ENCODE data around the gene UBE2L3. TPM values are rescaled to one million over a fixed set of nuclear protein-coding genes. Genes with fewer than 3 reads are reported as not detected.

The UBE2L3 gene
- total and polyA plus RNA-seq, 2 of the 13 experiments (the other 11 are each of a cell fraction or from before 2014, with no cell fraction given) = 30.2 to 58.1 TPM

GRCh38 chr22:21626073-21626734 is 58.7 kb downstream of the UBE2L3 start (continued):
- TF ChIP-seq ZNF574 (CRISPR knock-in tag; IDR thresholded peaks at IDR 0.05) = no peak
- no peak for TF ChIP-seq NR3C1 (CRISPR knock-in tag; IDR thresholded peaks at IDR 0.05)
- TF ChIP-seq ZNF235 (CRISPR knock-in tag; IDR thresholded peaks at IDR 0.05; ENCODE audit: borderline replicate concordance) = no peak
- TF ChIP-seq MAF1 (CRISPR knock-in tag; IDR thresholded peaks at IDR 0.05; ENCODE audit: borderline replicate concordance) = no peak

- intact Hi-C loops (cut with micrococcal nuclease; ENCODE audit: unreplicated experiment) = no loop called here
- no peaks in the 10 kb centered on the region for H3K9me3 ChIP-seq (ENCODE audit: low read length)
- H3K27ac ChIP-seq (ENCODE audit: extremely low read length, insufficient read depth, low read length) = no peak overlapping the region
- no peaks in the 10 kb centered on the region for H3K27me3 ChIP-seq (ENCODE audit: control insufficient read depth in 1 of 2, insufficient read depth in 2 of 2, low read length in 2 of 2)
- peaks cover 2 to 35% of the 10 kb centered on the region in 2 experiments; a peak in 3 of 5 replicates for H3K36me3 ChIP-seq (replicated peaks in 1 of 2; ENCODE audit: control insufficient read depth in 1 of 2, insufficient read depth in 2 of 2, low read length in 2 of 2)
- in situ Hi-C loops (cut with HindIII; ENCODE audit: extremely low pct_ligation_motif_present, low pct_unique_long_range_greater_than_20kb) = no loop called here
- peaks cover 19% of the 10 kb centered on the region for H3K79me2 ChIP-seq (ENCODE audit: insufficient read depth, low read length)
- no peak for DNase-seq (ENCODE audit: low spot score)
- no peak for ATAC-seq
- H3K4me1 ChIP-seq (ENCODE audit: insufficient read depth, low read length) = peaks cover 21% of the 10 kb centered on the region
- no TSS peak for BruUV-seq (replicated peaks)
- no peak for FAIRE-seq
- ChIA-PET CTCF (ENCODE audit: low intra/inter-chr PET ratio, low total read pairs) (interaction anchor here (0.9 kb wide), 1 partner anchor 20 kb away, joined by 3 read pairs; no protein-coding TSS in a partner anchor), POLR2A (interaction anchor here (2.3 kb wide), 1 partner anchor 15 kb away, joined by 12 read pairs; the partner anchor contains the start of gene SDF2L1)
- H3K4me2 ChIP-seq (ENCODE audit: low read depth, low read length) = no peak overlapping the region
- H4K20me1 ChIP-seq (ENCODE audit: insufficient read depth, low read length) = peaks cover 10% of the 10 kb centered on the region
- H3K4me3 ChIP-seq (replicated peaks in 1 of 3; ENCODE audit: insufficient read depth in 1 of 3, low read depth in 2 of 3, low read length in 3 of 3) = no peak overlapping the region
- 93% methylated on average over 9 of the region's 11 CpGs for WGBS (ENCODE audit: low lambda C conversion rate)
- H3K9ac ChIP-seq (ENCODE audit: insufficient read depth, low read depth, low read length) = no peak overlapping the region
- H2AFZ ChIP-seq (ENCODE audit: low read length) = no peak overlapping the region
- no peak for TF ChIP-seq ZNF318 (CRISPR knock-in tag; IDR thresholded peaks at IDR 0.05)
- TF ChIP-seq HIC2 (CRISPR knock-in tag; IDR thresholded peaks at IDR 0.05; ENCODE audit: low read depth) = no peak
- TF ChIP-seq ZFX (CRISPR knock-in tag; IDR thresholded peaks at IDR 0.05; ENCODE audit: low read depth) = 0 out of 2 replicates have a peak, but pooled peaks have one; percentile 2
Measured at GRCh38 chr22:21626735-21627469, 59.4 kb downstream of the UBE2L3 start.
